ENCODE data around the gene ARHGAP32. TPM values are rescaled to one million over a fixed set of nuclear protein-coding genes. Genes with fewer than 3 reads are reported as not detected.

Gene ARHGAP32
- total RNA-seq, 1 donor from 2014 or later: 79.3 TPM

Other genes starting within 250 kb of the ARHGAP32 start
- 0.49 TPM for gene TP53AIP1, start 249.5 kb downstream of the ARHGAP32 start, total RNA-seq
- gene BARX2, start 183.5 kb upstream of the ARHGAP32 start, total RNA-seq: 0.55 TPM